ENCODE measurements around the gene NRBP1.

Gene NRBP1

GRCh38 chr2:27381577-27382181 lies 46.8 kb upstream of the NRBP1 start:
- Histone ChIP-seq H3K4me1 (no peaks in the 10 kb centered on the region), H3K4me3 (ENCODE audit: low read depth, low read length) (peak overlapping the region; percentile 92), H3K36me3 (peaks cover 68% of the 10 kb centered on the region), H3K9me3 (no peaks in the 10 kb centered on the region), H3K27me3 (no peaks in the 10 kb centered on the region)
- no peak for TF ChIP-seq CTCF (IDR thresholded peaks at IDR 0.05; ENCODE audit: low read depth, low read length)
- DNase-seq: no peak

GRCh38 chr2:27390822-27391679 lies 37.4 kb upstream of the NRBP1 start:
- Histone ChIP-seq H3K4me3 (ENCODE audit: low read depth, low read length) (no peak overlapping the region), H3K27me3 (no peaks in the 10 kb centered on the region), H3K9me3 (no peaks in the 10 kb centered on the region), H3K36me3 (peaks cover 30% of the 10 kb centered on the region), H3K4me1 (no peaks in the 10 kb centered on the region)
- TF ChIP-seq CTCF (IDR thresholded peaks at IDR 0.05; ENCODE audit: low read depth, low read length): no peak
- no peak for DNase-seq

GRCh38 chr2:27393225-27393624 lies 35.2 kb upstream of the NRBP1 start:
- Histone ChIP-seq H3K36me3 (peaks cover 24% of the 10 kb centered on the region), H3K4me3 (ENCODE audit: low read depth, low read length) (no peak overlapping the region), H3K27me3 (no peaks in the 10 kb centered on the region), H3K4me1 (no peaks in the 10 kb centered on the region), H3K9me3 (no peaks in the 10 kb centered on the region)
- DNase-seq: no peak
- no peak for TF ChIP-seq CTCF (IDR thresholded peaks at IDR 0.05; ENCODE audit: low read depth, low read length)

GRCh38 chr2:27398962-27399361 lies 29.5 kb upstream of the NRBP1 start:
- Histone ChIP-seq H3K27me3 (no peaks in the 10 kb centered on the region), H3K4me3 (ENCODE audit: low read depth, low read length) (no peak overlapping the region), H3K36me3 (peaks cover 23% of the 10 kb centered on the region), H3K4me1 (no peaks in the 10 kb centered on the region), H3K9me3 (no peaks in the 10 kb centered on the region)
- no peak for DNase-seq
- no peak for TF ChIP-seq CTCF (IDR thresholded peaks at IDR 0.05; ENCODE audit: low read depth, low read length)

GRCh38 chr2:27400348-27401135 lies 27.9 kb upstream of the NRBP1 start:
- no peak for TF ChIP-seq CTCF (IDR thresholded peaks at IDR 0.05; ENCODE audit: low read depth, low read length)
- Histone ChIP-seq H3K9me3 (no peaks in the 10 kb centered on the region), H3K4me3 (ENCODE audit: low read depth, low read length) (no peak overlapping the region), H3K27me3 (no peaks in the 10 kb centered on the region), H3K36me3 (peaks cover 23% of the 10 kb centered on the region), H3K4me1 (no peaks in the 10 kb centered on the region)
- DNase-seq: no peak

Measured in BE2C (cell line).